ENCODE data around the gene FBXO47.
"Not testable (repeated sequence)": the region's sequence is repeated elsewhere in the genome, so short reads cannot be mapped to it uniquely, and the experiment has no call there.

Gene FBXO47

GRCh38 chr17:38980490-38981217, 13.5 kb upstream of the FBXO47 start:
- no peak for DNase-seq (ENCODE audit: low read depth)

GRCh38 chr17:38978180-38978579, 11.0 kb upstream of the FBXO47 start:
- no peak for DNase-seq (ENCODE audit: low read depth)

GRCh38 chr17:38976187-38976551, 9.0 kb upstream of the FBXO47 start:
- DNase-seq (ENCODE audit: low read depth) = not testable (repeated sequence)

GRCh38 chr17:38970804-38971203, 3.6 kb upstream of the FBXO47 start:
- no peak for DNase-seq (ENCODE audit: low read depth)

- DNase-seq (ENCODE audit: low read depth) = no peak
Observed at GRCh38 chr17:38970128-38970527, 2.9 kb upstream of the FBXO47 start.

- no peak for DNase-seq (ENCODE audit: low read depth)
Observed at GRCh38 chr17:38969281-38969680, 2.1 kb upstream of the FBXO47 start.

- DNase-seq (ENCODE audit: low read depth) = no peak
Observed at GRCh38 chr17:38961413-38961812, 5.8 kb downstream of the FBXO47 start.

- no peak for DNase-seq (ENCODE audit: low read depth)
Observed at GRCh38 chr17:38960402-38960801, 6.8 kb downstream of the FBXO47 start.

- DNase-seq (ENCODE audit: low read depth) = no peak
Observed at GRCh38 chr17:38959508-38959907, 7.7 kb downstream of the FBXO47 start.

- DNase-seq (ENCODE audit: low read depth) = no peak
Observed at GRCh38 chr17:38958756-38959155, 8.4 kb downstream of the FBXO47 start.

GRCh38 chr17:38958326-38958725, 8.9 kb downstream of the FBXO47 start:
- no peak for DNase-seq (ENCODE audit: low read depth)

- DNase-seq (ENCODE audit: low read depth) = not testable (repeated sequence)
Observed at GRCh38 chr17:38953800-38954199, 13.4 kb downstream of the FBXO47 start.

- DNase-seq (ENCODE audit: low read depth) = no peak
Observed at GRCh38 chr17:38947189-38947588, 20.0 kb downstream of the FBXO47 start.

- no peak for DNase-seq (ENCODE audit: low read depth)
Observed at GRCh38 chr17:38943607-38944006, 23.6 kb downstream of the FBXO47 start.

- DNase-seq (ENCODE audit: low read depth) = no peak
Observed at GRCh38 chr17:38942696-38943334, 24.4 kb downstream of the FBXO47 start.

- DNase-seq (ENCODE audit: low read depth) = no peak
Observed at GRCh38 chr17:38940404-38940803, 26.8 kb downstream of the FBXO47 start.

- DNase-seq (ENCODE audit: low read depth) = no peak
Observed at GRCh38 chr17:38939987-38940386, 27.2 kb downstream of the FBXO47 start.

GRCh38 chr17:38933962-38934361, 33.2 kb downstream of the FBXO47 start:
- DNase-seq (ENCODE audit: low read depth) = not testable (repeated sequence)

- DNase-seq (ENCODE audit: low read depth) = not testable (repeated sequence)
Observed at GRCh38 chr17:38930782-38931181, 36.4 kb downstream of the FBXO47 start.

GRCh38 chr17:38926293-38927070, 40.7 kb downstream of the FBXO47 start:
- DNase-seq (ENCODE audit: low read depth) = no peak

- DNase-seq (ENCODE audit: low read depth) = peak; percentile 21
Observed at GRCh38 chr17:38925263-38925995, 41.8 kb downstream of the FBXO47 start, which contains the start of gene LASP1NB. Gene LASP1NB, plus strand, starts transcription at chr17:38925614.

All from stimulated activated CD8-positive, alpha-beta memory T cell treated with anti-CD3 and anti-CD28 coated beads, Interleukin-7, amount 100 ng/mL, for 24 hours (primary cell).